GM08714 (cell line): Measurements from ENCODE around the gene AEN.

ENCODE experiments used
- H3K4me3 ChIP-seq: fragments of 200-500 bp; sonication (Bioruptor generic); 2 replicates; pipeline ENCODE4 v1.5.1; 2014; ENCODE audit warnings: mild to moderate bottlenecking, low read length, inconsistent platforms
- ZNF274 ChIP-seq: IDR thresholded peaks from 2 replicates; pipeline ENCODE4 v1.6.1; 2012; ENCODE audit warnings: mild to moderate bottlenecking, low read depth, low read length

The AEN gene

DNA sequence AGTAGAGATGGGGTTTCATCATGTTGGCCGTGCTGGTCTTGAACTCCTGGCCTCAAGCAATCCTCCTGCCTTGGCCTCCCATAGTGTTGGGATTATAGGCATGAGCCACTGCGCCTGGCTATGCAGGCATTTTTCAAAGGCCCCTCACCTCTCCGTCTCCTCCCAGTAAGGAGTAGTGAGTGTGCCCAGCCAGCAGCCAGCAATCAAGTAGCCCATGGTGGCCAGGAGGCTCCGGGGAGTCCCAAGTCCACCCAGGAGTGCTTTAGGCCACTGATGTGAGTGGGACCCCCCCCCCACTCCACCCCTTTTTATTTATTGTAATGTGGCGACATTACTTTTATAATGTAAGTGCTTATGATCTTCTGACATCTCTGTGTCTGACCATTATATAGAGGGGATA lies 25.8 kb downstream of the AEN start:
- H3K4me3 ChIP-seq, result no peak overlapping the region
- TF ChIP-seq ZNF274, result no peak

DNA sequence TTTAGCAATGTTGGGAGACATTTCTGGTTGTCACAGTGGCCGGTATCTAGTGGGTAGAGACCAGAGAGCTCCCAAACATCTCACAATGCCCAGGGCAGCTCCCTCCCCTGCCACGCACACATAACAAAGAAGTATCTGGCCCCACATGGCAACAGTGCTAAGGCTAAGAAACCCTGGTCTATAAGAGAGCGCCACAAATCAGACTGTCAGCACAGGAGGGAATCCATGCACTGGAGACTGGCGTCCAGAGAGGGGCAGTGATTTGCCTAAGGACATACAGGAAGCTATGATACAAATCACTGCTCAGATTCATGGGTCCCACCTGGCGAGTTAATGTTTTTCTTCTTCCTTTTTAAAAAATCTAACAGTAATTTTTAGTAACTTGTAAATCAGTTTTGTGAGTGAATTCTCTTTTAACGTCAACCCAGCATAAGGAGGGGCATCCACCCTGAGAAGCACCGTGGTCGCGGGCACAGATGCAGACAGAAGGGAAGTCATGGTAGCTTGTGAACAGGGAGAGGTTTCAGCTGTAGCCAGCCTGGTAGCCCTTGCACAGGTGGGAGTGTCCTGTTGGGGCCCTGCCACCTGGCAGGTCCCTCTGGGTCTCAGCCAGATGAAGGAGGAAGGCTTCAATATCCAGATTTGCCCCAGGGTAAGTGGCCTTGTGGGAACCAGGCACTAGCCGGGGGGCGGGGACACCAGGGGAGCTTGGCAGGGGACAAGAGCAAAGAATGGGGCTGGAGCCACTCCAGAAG lies 26.4 kb downstream of the AEN start:
- H3K4me3 ChIP-seq, result no peak overlapping the region
- TF ChIP-seq ZNF274, result no peak

DNA sequence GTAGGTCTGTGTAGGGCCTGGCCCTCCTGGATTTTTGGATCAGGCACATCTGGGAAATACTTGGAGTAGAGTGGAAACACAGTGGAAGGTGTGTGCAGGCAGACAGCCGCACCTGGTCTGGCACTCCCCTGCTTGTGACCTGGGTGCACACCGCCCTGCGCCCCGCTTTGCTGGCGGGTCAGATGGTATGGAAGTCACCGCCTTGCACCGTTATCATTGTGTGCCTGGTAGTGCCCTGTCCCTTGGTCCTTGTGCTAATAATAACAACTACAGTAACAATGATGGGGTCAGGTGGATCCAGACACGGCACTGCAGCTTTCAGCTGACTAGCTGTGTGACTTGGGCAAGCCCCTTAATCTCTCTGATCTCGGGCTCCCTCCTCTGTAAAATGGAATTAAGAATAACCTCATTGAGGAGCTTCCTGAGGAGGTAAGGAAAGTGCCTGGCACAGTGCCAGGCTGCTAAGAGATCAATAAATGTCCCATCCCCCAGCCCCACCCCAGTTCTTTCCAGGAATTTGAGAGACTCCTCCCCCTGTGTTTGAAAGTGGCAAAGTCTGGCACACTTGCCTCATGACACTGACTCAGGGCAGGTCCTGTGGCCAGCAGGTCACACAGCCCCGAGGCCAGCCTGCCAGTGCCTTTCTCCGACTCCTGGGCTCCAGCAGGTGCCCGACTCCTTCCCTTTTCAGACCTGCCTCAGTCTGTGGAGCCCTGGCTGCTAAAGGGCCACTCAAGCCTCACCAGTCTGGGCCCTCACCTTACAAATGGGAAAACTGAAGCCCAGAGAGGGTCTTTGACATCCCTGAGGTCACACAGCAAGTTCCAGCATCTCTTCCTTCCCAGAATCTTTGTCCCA lies 27.4 kb downstream of the AEN start:
- no peak overlapping the region for H3K4me3 ChIP-seq
- no peak for TF ChIP-seq ZNF274

GRCh38 chr15:88649286-88649733 lies 28.2 kb downstream of the AEN start:
- TF ChIP-seq ZNF274, result no peak
- no peak overlapping the region for H3K4me3 ChIP-seq

DNA sequence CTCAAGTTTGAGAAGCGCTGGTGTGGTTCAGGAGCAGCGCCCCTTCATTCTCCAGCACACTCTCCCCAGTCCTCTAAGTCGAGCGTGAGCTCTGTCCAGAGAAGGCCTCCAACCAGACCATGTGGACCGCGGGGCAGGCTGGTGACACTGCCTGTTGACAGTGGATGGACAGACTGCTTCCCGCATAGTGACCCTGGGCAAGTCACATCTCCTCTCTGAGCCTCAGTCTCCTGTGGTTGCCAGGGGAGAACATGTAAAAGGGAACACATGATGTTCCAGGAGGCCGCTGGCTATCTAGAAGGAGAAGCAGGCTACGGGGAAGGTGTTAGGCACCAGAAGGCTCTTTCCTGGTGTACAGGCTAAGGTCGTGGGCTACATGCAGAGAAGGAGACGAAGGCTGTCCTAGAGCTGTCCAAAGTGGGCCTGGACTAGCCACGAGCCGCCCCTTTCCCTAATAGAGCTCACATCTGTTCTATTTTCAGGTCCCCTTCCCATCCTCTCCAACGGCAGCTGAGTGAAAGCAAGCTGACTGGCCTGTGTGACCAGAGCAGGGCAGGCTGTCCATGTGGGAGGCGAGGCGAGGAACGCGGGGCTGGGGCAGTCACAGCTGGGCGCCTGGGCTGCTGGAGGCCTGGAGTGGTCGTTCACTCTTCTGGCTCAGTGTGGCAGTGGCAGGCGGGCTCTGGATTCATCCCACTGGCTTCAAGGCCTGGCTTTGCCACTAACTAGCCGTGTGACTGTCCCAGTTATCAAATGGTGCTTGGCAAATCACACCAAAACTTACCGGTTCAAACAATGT lies 28.8 kb downstream of the AEN start:
- H3K4me3 ChIP-seq, result no peak overlapping the region
- no peak for TF ChIP-seq ZNF274

DNA sequence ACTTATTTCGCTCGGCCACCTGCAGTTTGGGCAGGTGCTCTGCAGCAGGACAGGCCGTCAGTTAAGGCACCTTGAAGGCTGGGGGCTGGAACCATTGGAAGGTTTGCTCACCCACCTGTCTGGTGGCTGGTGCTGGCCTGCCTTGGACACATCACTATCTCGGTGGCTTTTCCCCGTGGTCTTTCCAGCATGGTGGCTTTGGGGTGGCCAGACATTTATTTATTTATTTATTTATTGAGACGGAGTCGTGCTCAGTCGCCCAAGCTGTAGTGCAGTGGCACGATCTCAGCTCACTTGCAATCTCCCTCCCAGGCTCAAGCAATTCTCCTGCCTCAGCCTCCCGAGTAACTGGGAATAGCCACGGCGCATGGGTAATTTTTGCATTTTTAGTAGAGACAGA lies 29.4 kb downstream of the AEN start:
- TF ChIP-seq ZNF274, result no peak
- H3K4me3 ChIP-seq, result no peak overlapping the region

GRCh38 chr15:88651136-88651732 lies 30.1 kb downstream of the AEN start:
- no peak overlapping the region for H3K4me3 ChIP-seq
- TF ChIP-seq ZNF274, result no peak

DNA sequence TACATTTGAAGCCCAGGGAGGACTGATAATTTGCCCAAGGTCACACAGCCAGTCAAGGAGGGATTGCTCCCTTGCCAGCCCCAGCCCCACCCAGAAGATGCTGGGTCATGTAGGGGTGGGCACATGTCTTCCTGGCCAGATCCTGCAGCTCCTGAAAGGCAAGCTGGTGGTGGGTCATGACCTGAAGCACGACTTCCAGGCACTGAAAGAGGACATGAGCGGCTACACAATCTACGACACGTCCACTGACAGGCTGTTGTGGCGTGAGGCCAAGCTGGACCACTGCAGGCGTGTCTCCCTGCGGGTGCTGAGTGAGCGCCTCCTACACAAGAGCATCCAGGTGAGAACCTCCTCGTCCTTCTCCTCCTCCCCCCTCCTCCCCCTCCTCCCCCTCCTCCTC lies 30.8 kb downstream of the AEN start:
- no peak for TF ChIP-seq ZNF274
- no peak overlapping the region for H3K4me3 ChIP-seq

- TF ChIP-seq ZNF274, result no peak
- H3K4me3 ChIP-seq, result no peak overlapping the region
Observed at GRCh38 chr15:88652456-88653199, 31.5 kb downstream of the AEN start.

- no peak overlapping the region for H3K4me3 ChIP-seq
- TF ChIP-seq ZNF274, result no peak
Observed at GRCh38 chr15:88653200-88654064, 32.3 kb downstream of the AEN start.

DNA sequence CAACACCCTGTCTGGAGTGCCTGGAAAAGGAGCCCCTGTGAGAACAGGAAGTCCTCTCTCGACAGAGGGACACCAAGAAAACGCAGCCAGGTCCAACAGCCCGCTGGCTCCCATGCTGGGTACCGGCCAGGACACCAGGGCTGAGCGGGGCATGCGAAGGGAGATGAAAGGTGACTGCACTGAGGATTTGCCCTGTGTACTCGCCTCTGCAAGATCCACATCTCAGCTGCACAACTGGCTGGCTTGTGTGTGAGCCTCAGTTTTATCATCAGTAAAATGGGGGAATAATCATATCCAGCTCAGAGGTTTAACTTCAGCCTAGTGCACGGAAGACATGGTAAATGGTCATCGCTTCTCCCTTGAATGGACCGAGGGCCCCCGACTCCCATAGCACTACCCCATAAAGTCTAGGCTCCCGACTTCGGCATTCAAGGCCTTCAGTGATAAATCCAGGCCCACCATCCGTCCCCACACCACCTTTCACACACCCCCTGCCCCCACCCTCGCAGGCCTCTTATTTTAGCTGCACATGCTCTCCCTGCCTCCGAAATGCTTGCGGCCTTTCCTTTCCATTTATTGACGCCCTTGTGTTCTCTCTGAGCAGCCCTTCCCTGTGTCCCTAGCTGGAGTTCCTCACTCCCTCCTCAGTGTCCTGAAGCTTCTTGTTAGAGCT lies 33.4 kb downstream of the AEN start:
- no peak overlapping the region for H3K4me3 ChIP-seq
- no peak for TF ChIP-seq ZNF274

DNA sequence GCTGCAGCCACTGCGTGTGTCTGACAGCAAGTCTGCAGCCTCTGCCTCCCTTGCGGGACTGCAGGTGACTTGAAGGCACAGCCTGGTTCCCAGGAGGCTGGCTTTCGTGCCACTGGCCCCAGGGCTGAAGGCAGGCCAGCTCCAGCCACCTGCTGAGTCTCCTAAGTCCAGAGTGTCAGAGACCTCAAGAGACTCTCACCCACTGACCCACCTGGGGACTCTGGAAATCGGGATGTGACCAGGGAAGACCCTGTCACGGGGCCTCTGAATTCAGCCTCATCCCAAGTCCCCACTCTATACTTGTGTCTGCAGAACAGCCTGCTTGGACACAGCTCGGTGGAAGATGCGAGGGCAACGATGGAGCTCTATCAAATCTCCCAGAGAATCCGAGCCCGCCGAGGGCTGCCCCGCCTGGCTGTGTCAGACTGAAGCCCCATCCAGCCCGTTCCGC lies 34.0 kb downstream of the AEN start:
- no peak for TF ChIP-seq ZNF274
- H3K4me3 ChIP-seq, result no peak overlapping the region
